Islet precursor cell (in vitro differentiated cells): Measurements from ENCODE around the gene ZNF624.
A peak's percentile ranks its signal among the peaks of the same experiment; 100 is the strongest.

ENCODE experiments used
- DNase-seq: peaks from one replicate; pipeline ENCODE4 v3.0.0-alpha.2; 2018

The ZNF624 gene

DNA sequence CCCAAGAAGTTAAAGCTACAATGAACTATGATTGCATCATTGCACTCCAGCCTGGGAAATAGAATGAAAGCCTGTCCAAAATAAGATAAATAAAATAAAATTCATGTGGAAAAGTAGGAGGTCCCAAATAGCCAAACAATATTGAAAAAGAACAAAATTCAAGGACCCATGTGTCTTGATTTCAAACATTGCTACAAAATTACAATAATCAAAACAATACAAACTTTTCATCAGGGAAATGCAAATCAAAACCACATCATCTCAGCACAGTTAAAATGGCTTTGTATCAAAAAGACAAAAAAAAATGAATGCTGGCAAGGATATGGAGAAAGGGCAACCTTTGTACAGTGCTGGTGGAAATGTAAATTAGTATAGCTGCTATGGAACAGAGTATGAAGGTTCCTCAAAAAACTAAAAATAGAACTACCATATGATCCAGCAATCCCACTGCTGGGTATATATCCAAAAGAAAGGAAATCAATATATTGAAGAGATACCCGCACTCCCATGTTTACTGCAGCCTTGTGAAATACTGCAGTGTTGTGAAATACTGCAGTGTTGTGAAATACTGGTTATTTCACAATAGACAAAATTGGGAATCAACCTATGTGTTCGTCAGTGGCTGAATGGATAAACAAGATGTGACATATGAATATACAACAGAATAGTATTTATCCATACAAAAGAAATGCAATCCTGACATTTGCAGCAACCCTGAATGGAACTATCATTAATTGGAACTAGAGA lies 60.1 kb downstream of the ZNF624 start:
- DNase-seq: no peak

DNA sequence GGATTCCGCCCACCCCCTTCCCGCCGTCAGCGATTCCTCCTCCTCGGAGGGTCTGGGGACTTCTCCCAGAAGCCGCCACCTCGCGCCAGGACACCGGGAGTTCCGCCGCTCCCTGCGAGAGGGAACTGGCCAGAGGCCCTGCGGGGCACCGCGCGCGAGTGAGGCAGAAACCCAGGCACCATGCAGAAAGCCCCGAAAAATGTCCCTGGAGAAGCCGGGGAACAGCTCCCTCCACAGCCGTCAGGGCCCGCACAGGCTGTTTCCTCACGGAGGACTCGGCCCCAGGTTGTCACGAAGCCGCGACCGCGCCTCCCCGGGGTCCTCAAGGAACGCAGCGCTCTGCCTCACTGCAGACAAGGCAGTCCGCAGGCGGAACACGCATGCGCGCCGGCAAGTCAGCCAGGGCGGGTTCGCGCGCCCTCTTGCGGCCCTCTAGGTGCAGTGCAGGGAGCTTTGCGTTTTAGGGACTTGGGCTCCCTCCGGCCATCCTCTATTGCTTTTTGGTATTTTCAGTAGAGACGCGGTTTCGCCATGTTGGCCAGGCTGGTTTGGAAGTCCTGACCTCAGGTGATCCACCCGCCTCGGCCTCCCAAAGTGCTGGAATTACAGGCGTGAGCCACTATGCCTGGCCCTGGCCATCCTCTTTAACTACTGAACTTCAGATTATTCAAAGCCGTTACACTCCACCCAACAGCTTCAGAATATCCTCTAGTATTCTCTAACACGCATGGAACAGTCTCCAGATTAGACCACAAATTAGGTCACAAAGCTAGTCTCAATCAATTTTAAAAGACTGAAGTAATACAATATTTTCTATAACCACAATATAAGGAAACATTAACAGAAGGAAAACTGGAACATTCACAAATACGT lies 64.3 kb downstream of the ZNF624 start:
- peak; percentile 98 for DNase-seq

DNA sequence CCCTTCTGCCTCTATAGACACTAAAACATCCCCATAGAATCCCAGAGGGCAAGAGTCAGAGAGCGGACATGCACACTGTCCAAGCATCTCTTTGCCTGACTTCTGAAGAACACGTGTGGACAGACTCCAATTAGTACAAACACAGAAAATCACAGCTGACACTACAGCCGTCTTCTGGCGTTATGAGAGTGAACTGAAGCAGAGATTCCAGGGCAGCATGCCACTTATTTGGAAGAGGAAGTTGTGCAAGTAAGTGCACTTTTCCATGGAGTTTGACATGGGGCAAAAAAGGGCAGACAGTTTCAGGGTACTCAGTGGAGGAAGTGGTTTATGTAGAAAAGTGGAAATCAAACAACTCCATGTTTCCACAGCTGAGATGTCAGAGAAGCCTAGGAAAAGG lies 67.9 kb downstream of the ZNF624 start:
- no peak for DNase-seq

GRCh38 chr17:16584273-16584995 lies 69.2 kb downstream of the ZNF624 start:
- peak; percentile 97 for DNase-seq

DNA sequence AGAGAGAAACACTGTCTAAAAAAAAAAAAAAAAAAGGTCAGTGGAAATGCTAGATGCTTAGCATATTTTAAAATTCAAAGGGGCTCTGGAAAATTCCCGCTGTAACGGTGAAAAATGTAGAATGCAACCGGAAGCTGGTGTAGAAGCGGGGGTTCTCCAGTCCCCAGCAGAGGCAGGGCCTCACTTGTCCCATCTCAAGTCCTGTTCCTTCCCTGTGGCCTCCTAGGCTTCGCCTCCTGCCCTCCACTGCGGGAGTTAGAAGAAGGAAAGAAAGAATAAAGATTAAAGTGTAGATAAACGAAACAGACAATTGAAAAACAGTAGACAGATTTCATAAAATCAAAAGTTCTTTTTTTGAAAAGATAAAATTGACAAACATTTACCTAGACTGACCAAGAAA lies 69.9 kb downstream of the ZNF624 start:
- DNase-seq: no peak

DNA sequence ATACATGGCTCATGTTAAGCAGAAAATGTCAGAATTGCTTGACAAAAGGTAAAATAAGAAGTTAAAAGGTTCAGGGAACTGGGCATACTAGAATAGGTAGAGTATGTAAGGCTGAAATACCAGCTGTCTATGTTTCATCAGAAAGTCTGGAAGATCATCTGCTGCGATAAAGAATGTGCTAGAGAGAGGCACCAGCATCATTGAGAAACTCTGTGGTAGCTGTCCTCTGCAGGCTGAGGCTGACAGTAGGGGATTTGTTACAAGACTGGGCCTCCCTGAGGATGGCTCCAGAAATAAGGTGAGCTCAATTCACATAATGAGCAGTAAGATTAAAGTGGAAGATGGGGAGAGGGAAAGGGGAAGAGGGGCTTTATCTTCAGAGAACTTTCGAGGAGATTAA lies 80.2 kb downstream of the ZNF624 start:
- DNase-seq: no peak
